GM12873 (cell line): ENCODE results near the gene SORCS2.

Experiments used
- TF ChIP-seq, protein P1 (sequence below): IDR thresholded peaks from 2 replicates; pipeline ENCODE4 v1.5.1; 2012; ENCODE audit warnings: low read depth, mild to moderate bottlenecking, moderate library complexity, low read length, control low read depth; ENCODE audit not compliant: insufficient read depth; ENCODE audit errors: missing control alignments

The SORCS2 gene

DNA sequence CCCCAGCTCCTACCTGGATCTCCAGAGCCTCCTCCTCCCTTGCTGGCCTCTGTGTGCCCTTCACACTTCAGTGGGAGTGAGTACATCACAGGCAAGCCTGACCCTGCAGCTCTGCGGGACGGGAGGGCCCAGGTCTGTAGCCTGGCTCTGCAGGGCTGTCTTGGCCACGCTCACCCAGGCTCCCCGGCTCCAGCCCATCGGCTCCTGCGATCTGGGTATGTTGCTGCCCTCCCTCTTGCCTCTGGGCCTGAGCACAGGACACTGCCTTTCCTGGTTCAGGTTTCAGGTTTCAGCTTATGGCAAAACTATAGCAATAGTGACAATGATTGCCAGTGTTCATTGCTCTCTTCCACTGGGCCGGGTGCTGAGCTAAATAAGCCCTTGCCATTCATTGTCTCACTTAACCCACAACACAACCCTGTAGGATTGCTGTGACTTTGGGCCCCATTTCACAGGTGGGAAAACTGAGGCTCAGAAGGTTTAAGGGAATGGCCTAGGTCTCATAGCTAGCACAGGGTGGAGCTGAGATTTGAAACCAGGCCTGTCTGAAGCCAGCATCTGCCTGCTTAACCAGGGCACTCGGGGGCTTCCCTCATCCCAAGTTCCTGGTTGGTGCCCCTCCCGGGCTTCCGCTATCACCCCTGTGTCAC lies 44.6 kb upstream of the SORCS2 start:
- TF ChIP-seq, protein P1, sequence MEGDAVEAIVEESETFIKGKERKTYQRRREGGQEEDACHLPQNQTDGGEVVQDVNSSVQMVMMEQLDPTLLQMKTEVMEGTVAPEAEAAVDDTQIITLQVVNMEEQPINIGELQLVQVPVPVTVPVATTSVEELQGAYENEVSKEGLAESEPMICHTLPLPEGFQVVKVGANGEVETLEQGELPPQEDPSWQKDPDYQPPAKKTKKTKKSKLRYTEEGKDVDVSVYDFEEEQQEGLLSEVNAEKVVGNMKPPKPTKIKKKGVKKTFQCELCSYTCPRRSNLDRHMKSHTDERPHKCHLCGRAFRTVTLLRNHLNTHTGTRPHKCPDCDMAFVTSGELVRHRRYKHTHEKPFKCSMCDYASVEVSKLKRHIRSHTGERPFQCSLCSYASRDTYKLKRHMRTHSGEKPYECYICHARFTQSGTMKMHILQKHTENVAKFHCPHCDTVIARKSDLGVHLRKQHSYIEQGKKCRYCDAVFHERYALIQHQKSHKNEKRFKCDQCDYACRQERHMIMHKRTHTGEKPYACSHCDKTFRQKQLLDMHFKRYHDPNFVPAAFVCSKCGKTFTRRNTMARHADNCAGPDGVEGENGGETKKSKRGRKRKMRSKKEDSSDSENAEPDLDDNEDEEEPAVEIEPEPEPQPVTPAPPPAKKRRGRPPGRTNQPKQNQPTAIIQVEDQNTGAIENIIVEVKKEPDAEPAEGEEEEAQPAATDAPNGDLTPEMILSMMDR: no peak

GRCh38 chr4:7148337-7148736 lies 44.0 kb upstream of the SORCS2 start:
- TF ChIP-seq, protein P1: no peak

GRCh38 chr4:7150036-7150635 lies 42.2 kb upstream of the SORCS2 start:
- TF ChIP-seq, protein P1: no peak

DNA sequence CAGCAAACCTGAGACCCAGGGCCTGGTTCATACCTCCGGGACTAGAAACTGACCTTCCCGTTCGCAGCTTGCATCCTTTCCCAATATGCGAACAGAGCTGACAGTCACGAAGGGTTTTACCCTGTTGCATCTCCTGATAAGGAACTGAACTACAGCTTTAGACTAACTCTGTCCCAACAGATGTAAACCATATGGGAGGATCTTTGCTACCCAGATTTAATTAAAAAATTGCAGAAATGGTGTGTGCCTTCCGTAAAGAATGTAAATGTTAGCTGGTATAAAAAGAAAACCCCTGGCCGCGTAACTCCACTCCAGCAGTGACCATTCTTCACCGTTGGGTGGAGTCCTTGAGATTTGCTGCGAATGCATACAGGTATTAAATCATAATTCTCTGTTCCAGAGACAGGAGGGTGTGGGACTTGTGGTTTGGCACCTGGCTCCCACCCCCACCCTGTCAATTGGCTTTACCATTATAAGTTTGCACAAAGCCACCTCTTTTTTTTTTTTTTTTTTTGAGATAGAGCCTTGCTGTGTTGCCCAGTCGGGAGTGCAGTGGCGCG lies 40.6 kb upstream of the SORCS2 start:
- TF ChIP-seq, protein P1: peak; percentile 22

DNA sequence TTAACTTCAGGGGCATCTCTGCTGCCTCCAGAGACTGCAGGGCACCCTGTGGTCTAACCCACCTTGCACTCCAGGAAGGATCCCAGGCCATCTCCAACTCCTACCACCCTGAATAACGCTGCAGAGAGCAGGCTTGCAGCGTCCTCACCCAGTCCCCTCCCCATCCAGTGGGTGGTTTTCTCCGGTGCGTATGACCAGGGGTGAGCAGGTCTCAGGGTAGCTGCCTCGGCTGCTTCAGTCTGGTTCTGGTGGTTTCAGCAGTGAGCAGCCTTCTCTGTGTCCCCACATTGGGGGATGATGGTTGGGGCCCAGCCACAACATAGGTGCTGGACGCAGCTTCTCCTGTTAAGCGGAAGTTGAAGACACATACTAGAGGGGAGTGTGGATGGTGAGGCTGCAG lies 38.6 kb upstream of the SORCS2 start:
- TF ChIP-seq, protein P1: no peak

- TF ChIP-seq, protein P1: no peak
These were observed 37.9 kb upstream of the SORCS2 start for GRCh38 chr4:7154351-7154981.

- TF ChIP-seq, protein P1: no peak
These were observed 36.7 kb upstream of the SORCS2 start for GRCh38 chr4:7155590-7156071.
